Measurements from ENCODE around the gene FILIP1.

DNA sequence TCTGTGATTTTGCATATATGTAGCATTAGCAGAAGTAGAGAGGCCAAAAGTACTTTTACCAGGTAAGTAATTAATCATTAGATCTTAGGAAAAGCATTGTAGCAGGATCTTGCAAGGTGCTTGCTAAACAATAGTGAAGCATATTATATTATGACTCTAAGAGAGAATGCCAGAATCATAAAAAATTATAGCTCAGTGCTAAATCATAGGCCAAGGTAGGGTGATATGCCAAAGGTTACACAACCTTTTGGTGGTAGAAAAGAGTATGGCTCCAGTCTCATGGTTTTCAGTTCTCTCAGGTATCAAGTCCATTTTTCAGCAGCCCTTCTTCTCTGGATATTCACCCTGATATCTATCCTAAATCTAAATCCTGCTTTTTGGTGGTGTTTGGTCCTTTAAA lies 192.1 kb downstream of the FILIP1 start:
- TF ChIP-seq POLR2AphosphoS5 (IDR thresholded peaks at IDR 0.05) (no peak), EP300 (IDR thresholded peaks at IDR 0.05; ENCODE audit: low read depth) (no peak)
- TF ChIP-seq, protein P1, sequence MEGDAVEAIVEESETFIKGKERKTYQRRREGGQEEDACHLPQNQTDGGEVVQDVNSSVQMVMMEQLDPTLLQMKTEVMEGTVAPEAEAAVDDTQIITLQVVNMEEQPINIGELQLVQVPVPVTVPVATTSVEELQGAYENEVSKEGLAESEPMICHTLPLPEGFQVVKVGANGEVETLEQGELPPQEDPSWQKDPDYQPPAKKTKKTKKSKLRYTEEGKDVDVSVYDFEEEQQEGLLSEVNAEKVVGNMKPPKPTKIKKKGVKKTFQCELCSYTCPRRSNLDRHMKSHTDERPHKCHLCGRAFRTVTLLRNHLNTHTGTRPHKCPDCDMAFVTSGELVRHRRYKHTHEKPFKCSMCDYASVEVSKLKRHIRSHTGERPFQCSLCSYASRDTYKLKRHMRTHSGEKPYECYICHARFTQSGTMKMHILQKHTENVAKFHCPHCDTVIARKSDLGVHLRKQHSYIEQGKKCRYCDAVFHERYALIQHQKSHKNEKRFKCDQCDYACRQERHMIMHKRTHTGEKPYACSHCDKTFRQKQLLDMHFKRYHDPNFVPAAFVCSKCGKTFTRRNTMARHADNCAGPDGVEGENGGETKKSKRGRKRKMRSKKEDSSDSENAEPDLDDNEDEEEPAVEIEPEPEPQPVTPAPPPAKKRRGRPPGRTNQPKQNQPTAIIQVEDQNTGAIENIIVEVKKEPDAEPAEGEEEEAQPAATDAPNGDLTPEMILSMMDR (IDR thresholded peaks at IDR 0.05), result no peak
